GM21576 (cell line): ENCODE measurements around the gene MARVELD3.
"Not testable (repeated sequence)": the region's sequence is repeated elsewhere in the genome, so short reads cannot be mapped to it uniquely, and the experiment has no call there.

Experiments
- ATAC-seq: cut with Tn5 transposase; IDR thresholded peaks from one replicate; pipeline ENCODE4 v1.9.1; 2021; ENCODE audit warnings: mild to moderate bottlenecking, moderate library complexity; ENCODE audit not compliant: unreplicated experiment

MARVELD3 gene

GRCh38 chr16:71626018-71626857 lies at the start of gene MARVELD3:
TSS of gene MARVELD3 (plus strand) at chr16:71626184. CDS start at chr16:71626230, 46 bp downstream.
- ATAC-seq = no peak

- no peak for ATAC-seq
These were observed 49.0 kb upstream of the MARVELD3 start, which contains the start of gene TAT for GRCh38 chr16:71576971-71577370. TSS of gene TAT (minus strand) at chr16:71577092. CDS start at chr16:71576415, 677 bp downstream.

- not testable (repeated sequence) for ATAC-seq
These were observed 43.5 kb upstream of the MARVELD3 start for GRCh38 chr16:71582553-71582848.

GRCh38 chr16:71584543-71585317 lies 41.3 kb upstream of the MARVELD3 start:
- ATAC-seq = no peak

GRCh38 chr16:71585318-71585703 lies 40.7 kb upstream of the MARVELD3 start:
- ATAC-seq = no peak

- not testable (repeated sequence) for ATAC-seq
These were observed 36.6 kb upstream of the MARVELD3 start for GRCh38 chr16:71589334-71589733.

- not testable (repeated sequence) for ATAC-seq
These were observed 35.9 kb upstream of the MARVELD3 start for GRCh38 chr16:71590071-71590470.

- no peak for ATAC-seq
These were observed 35.4 kb upstream of the MARVELD3 start for GRCh38 chr16:71590584-71590983.

- no peak for ATAC-seq
These were observed 34.1 kb upstream of the MARVELD3 start for GRCh38 chr16:71591917-71592316.

- ATAC-seq = no peak
These were observed 32.7 kb upstream of the MARVELD3 start for GRCh38 chr16:71593048-71593999.

GRCh38 chr16:71594000-71594646 lies 31.9 kb upstream of the MARVELD3 start:
- ATAC-seq = no peak

- not testable (repeated sequence) for ATAC-seq
These were observed 30.6 kb upstream of the MARVELD3 start for GRCh38 chr16:71595340-71595826.

GRCh38 chr16:71598426-71598825 lies 27.6 kb upstream of the MARVELD3 start:
- ATAC-seq = not testable (repeated sequence)

GRCh38 chr16:71600822-71601221 lies 25.2 kb upstream of the MARVELD3 start:
- no peak for ATAC-seq

- ATAC-seq = no peak
These were observed 16.9 kb upstream of the MARVELD3 start for GRCh38 chr16:71609066-71609465.

- no peak for ATAC-seq
These were observed 15.5 kb upstream of the MARVELD3 start for GRCh38 chr16:71610447-71610846.

GRCh38 chr16:71610936-71611871 lies 14.8 kb upstream of the MARVELD3 start:
- peak; percentile 50 for ATAC-seq

GRCh38 chr16:71614956-71615355 lies 11.0 kb upstream of the MARVELD3 start:
- not testable (repeated sequence) for ATAC-seq

GRCh38 chr16:71618429-71618828 lies 7.6 kb upstream of the MARVELD3 start:
- ATAC-seq = no peak
